Coronary artery (tissue), 2 donors: ENCODE data around the gene EXOSC1.

ENCODE experiments used
- DNase-seq: peaks from one replicate; pipeline ENCODE4 v3.0.0-alpha.2; 2017; ENCODE audit warnings: low spot score
- H3K27ac ChIP-seq, 2 donors: fragments of 200-600 bp; sonication (generic); one replicate each; pipeline ENCODE4 v1.5.1; 2016 to 2019
- H3K4me3 ChIP-seq: fragments of 200-600 bp; sonication (generic); 2 replicates; pipeline ENCODE4 v1.5.1; 2016; ENCODE audit warnings: mild to moderate bottlenecking, moderate library complexity
- CTCF ChIP-seq: fragments of 200-600 bp; sonication (generic); IDR thresholded peaks from one replicate; pipeline ENCODE4 v1.5.1; 2019; ENCODE audit warnings: antibody characterized with exemption

The EXOSC1 gene

GRCh38 chr10:97445357-97445721 lies 467 bp downstream of the EXOSC1 start:
- Histone ChIP-seq H3K4me3 (peak overlapping the region; percentile 94), H3K27ac (peak overlapping the region in 1 of 2 donors; percentile 80)
- no peak for DNase-seq
- TF ChIP-seq CTCF = no peak

- DNase-seq = no peak
- no peak overlapping the region for H3K27ac ChIP-seq
- no peak for TF ChIP-seq CTCF
- H3K4me3 ChIP-seq = no peak overlapping the region
Measured at GRCh38 chr10:97444212-97444611, 1.6 kb downstream of the EXOSC1 start.

- Histone ChIP-seq H3K4me3 (no peak overlapping the region), H3K27ac (no peak overlapping the region)
- no peak for DNase-seq
- no peak for TF ChIP-seq CTCF
Measured at GRCh38 chr10:97442277-97442676, 3.5 kb downstream of the EXOSC1 start.

GRCh38 chr10:97435211-97435610 lies 10.6 kb downstream of the EXOSC1 start:
- H3K27ac ChIP-seq = no peak overlapping the region
- no peak overlapping the region for H3K4me3 ChIP-seq
- TF ChIP-seq CTCF = no peak

GRCh38 chr10:97434557-97434956 lies 11.2 kb downstream of the EXOSC1 start:
- Histone ChIP-seq H3K4me3 (no peak overlapping the region), H3K27ac (no peak overlapping the region)
- no peak for TF ChIP-seq CTCF
- DNase-seq = no peak

More at GRCh38 chr10:97435211-97435610, 10.6 kb downstream of the EXOSC1 start:
- DNase-seq = no peak

- no peak overlapping the region for H3K4me3 ChIP-seq
- H3K27ac ChIP-seq = no peak overlapping the region
- TF ChIP-seq CTCF = no peak
- no peak for DNase-seq
Measured at GRCh38 chr10:97434055-97434454, 11.8 kb downstream of the EXOSC1 start.

- DNase-seq = no peak
- Histone ChIP-seq H3K4me3 (no peak overlapping the region), H3K27ac (no peak overlapping the region)
- no peak for TF ChIP-seq CTCF
Measured at GRCh38 chr10:97428572-97428981, 17.2 kb downstream of the EXOSC1 start.
